C4-2B (cell line): Measurements from ENCODE around the gene FAM180A.

ENCODE experiments used
- H3K27ac ChIP-seq: fragments of 450-650 bp; 2 replicates; pipeline ENCODE4 v1.5.1; 2017
- ZFX ChIP-seq: fragments of 450-650 bp; IDR thresholded peaks from 2 replicates; pipeline ENCODE4 v1.6.1; 2017
- TF ChIP-seq, protein P1 (sequence below): fragments of 450-650 bp; conservative IDR thresholded peaks from 2 replicates; pipeline ENCODE4 v1.5.1; 2017; ENCODE audit warnings: mild to moderate bottlenecking

FAM180A gene

DNA sequence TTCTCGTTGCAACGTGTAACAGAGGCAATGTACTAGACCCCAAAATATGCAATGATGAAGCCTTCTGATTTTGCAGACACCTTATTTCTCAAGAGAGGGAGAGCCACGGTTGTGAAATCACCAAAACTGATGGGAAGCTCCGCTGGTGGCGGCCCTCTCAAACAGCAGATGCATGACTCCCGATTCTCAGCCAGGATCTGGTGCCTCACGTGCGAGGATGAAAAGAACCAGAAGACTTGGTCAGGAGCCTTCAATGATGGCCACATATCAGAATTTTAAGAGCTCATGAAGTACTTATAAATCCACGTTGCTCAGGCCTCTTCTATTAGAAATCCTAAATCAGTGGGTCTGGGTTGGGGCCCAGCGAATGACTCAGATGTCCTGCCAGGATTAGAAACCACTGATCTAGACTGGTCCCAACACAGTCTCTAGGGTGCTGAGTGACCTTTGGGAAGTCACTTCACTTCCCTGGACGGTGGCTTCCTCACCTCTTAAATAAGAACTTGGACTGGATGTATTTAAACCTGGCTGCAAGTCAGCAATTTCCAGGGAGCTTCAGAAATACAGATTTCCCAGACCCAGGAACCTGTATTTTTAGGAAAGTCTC is 41.9 kb upstream of the FAM180A start:
- no peak for TF ChIP-seq ZFX
- TF ChIP-seq, protein P1, sequence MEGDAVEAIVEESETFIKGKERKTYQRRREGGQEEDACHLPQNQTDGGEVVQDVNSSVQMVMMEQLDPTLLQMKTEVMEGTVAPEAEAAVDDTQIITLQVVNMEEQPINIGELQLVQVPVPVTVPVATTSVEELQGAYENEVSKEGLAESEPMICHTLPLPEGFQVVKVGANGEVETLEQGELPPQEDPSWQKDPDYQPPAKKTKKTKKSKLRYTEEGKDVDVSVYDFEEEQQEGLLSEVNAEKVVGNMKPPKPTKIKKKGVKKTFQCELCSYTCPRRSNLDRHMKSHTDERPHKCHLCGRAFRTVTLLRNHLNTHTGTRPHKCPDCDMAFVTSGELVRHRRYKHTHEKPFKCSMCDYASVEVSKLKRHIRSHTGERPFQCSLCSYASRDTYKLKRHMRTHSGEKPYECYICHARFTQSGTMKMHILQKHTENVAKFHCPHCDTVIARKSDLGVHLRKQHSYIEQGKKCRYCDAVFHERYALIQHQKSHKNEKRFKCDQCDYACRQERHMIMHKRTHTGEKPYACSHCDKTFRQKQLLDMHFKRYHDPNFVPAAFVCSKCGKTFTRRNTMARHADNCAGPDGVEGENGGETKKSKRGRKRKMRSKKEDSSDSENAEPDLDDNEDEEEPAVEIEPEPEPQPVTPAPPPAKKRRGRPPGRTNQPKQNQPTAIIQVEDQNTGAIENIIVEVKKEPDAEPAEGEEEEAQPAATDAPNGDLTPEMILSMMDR, result no peak
- H3K27ac ChIP-seq, result no peak overlapping the region

DNA sequence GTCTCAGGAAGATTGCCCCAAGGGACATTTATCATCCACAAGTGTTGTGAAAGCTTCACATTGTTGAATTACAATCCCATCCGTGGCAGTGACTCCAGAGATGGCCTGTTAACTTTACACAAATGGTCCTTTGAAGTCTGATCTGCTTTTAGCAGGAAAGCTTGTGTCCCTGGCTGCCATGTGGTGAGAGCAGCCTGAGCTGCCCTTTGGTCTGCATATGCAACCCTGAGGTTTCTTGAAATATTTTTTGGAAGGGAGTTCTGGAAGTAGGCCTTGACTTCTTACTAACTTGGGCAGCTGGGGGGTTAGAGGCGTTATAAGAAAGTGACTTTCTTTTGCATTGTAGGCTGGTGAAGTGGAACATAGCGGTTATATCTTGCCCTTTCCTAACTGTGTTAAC is 41.3 kb upstream of the FAM180A start:
- no peak overlapping the region for H3K27ac ChIP-seq
- TF ChIP-seq ZFX, result no peak
- TF ChIP-seq, protein P1, result no peak

DNA sequence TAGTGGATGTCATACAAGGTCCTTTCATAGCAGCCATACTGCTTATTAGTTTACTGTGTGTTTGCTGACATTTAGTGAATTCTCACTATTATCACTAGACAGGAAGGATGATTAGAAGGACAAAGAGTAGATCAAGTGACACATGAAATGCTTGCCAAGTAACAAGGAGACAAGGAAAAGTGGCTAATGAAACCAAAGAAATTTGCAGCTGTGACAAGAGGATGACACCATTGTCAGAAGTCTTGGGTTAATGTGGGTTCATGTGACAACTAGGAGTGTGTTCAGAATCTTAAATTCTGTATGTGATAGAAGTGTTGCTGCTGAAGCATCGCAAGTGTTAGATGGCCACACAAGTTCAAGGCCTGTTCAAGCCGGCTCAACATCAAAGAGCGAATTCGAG is 40.8 kb upstream of the FAM180A start:
- TF ChIP-seq, protein P1, result no peak
- TF ChIP-seq ZFX, result no peak
- H3K27ac ChIP-seq, result no peak overlapping the region

DNA sequence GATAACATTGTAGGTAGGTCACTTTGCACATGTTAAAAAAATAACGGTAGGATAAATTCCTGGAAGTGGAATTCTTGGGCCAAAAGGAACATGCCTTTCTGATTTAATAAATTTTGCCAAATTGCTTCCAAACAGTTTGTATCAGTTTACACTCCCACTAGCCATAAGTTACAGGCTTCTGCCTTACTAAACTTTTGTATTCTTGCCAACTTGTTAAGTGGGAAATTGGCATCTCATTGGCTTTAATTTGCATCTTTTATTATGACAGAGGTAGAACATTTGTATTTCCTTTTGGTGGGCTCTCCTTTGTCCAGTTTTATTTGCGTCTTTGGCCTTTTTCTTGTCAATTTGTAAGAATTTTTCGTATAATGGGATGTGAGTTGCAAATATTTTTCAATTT is 38.3 kb upstream of the FAM180A start:
- no peak overlapping the region for H3K27ac ChIP-seq
- TF ChIP-seq, protein P1, result no peak
- TF ChIP-seq ZFX, result no peak

DNA sequence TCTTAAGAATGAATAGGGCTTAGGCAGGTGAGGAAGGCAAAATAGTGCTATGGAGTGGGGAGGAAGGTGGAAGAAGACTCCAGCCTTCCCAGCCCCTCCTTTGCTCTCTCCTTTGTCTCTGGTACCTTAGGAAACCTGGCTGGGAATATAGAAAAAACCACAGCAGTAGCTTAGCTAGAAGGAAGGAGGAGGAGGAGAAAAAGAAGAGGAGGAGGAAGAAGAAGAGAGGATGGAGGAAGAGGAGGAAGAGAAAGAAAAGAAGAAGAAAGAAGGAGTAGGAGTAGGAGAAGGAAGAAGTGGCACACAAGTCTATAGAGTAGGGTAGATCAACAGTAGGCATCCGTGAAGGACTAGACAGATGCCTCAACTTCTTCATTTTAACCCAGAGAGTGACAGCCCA is 36.5 kb upstream of the FAM180A start:
- no peak overlapping the region for H3K27ac ChIP-seq
- TF ChIP-seq, protein P1, result no peak
- no peak for TF ChIP-seq ZFX

DNA sequence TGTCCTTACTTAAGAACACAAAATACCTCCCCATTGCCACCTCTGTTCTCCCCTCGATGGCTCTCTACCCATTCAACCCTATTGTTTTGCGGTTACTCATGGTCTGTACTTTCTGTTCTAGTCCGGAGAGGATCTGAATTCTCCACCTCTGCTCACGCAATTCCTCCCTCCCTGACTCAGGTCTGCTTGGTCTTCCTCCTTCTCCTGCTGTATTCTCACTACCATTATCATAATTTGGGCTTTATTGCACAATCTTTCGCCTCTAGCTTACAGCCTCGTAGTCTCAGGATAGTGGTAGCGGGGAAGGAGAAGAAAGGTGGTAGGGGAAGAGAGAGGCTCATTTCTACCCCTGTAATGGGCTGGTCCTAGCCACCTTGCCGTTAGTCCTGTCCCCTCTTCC is 35.4 kb upstream of the FAM180A start:
- TF ChIP-seq, protein P1, result no peak
- TF ChIP-seq ZFX, result no peak

DNA sequence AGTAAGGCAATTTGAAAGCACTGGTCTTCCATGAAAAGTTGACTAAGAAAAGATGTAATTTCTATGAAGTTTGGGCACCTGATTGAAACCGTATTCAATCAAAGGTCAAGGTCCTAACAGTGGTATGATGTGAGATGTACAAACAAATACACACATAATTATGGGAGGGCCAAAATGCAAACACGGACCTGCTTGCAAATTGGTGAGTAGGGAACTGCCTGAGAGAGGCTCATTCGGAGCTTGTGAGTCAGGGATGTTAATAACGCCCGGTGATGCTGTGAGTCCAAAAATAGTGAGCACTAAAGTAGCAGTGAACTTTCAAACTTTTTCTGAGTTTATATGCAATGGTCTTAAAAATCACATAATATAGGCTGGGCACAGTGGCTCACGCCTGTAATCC is 34.2 kb upstream of the FAM180A start:
- TF ChIP-seq, protein P1, result no peak
- TF ChIP-seq ZFX, result no peak
- H3K27ac ChIP-seq, result no peak overlapping the region

More for the DNA sequence above, 35.4 kb upstream of the FAM180A start:
- no peak overlapping the region for H3K27ac ChIP-seq
